Measurements from ENCODE around the gene ENPP7. TPM values are rescaled to one million over a fixed set of nuclear protein-coding genes. Genes with fewer than 3 reads are reported as not detected.

The ENPP7 gene
- polyA plus RNA-seq, 3 donors = 2.4 to 6.0 (median 2.4) TPM

DNA sequence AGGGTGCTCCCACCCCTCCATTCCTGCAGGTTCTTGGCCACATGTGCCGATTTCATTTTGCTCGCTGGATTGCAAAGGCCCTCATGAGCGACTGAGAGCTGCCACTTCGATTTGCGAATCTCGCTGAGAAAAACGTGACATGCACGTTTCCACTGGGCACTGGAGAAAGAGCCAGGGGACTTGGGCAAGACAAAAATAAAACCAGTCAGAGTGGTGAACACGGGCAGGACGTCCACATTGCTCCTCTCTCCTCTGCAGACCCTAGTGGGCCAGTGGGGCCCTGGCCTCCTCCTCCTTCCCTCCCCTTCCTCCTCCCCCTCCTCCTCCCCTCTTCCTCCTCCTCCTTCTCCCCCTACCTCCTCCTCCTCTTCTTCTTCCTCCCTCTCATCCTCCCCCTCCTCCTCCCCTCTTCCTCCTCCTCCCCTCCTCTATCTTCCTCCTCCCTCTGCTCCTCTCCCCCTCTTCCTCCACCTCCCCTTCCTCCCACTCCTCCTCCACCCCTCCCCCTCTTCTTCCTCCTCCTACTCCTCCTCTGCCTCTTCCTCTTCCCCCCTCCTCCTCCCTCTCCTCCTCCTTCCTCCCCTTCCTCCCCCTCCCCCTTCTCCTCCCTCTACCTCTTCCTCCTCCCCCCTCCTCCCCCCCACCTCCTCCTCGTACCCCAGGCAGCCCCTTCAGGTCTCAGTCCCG lies 28.1 kb upstream of the ENPP7 start:
- DNase-seq (ENCODE audit: low read depth in 3 of 3, low spot score in 2 of 3) = no peak

- DNase-seq (ENCODE audit: low read depth in 3 of 3, low spot score in 2 of 3) = no peak
Measured at GRCh38 chr17:79704691-79705090, 26.1 kb upstream of the ENPP7 start.

DNA sequence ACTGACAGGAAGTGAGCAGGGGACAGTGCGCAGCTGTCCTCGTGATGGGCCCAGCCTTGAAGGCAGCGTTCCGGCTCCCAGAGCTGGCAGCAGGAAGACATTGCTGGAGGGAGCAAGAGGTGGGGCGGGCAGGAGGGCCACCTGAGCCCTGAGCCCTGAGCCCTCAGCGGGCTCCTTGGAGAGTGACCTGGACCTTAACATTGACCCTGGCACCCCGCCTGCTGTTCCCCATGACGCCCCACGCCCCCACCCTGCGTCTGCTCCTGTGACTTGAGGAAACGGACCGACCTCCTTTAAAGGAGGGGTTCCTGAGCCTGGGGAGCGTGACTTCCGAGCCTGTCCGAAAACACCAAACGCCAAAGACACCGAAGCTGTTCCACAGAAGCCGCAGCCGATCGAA lies 25.1 kb upstream of the ENPP7 start:
- no peak for DNase-seq (ENCODE audit: low read depth in 3 of 3, low spot score in 2 of 3)

GRCh38 chr17:79706931-79707850 lies 23.6 kb upstream of the ENPP7 start:
- DNase-seq (ENCODE audit: low read depth in 3 of 3, low spot score in 2 of 3) = no peak

DNA sequence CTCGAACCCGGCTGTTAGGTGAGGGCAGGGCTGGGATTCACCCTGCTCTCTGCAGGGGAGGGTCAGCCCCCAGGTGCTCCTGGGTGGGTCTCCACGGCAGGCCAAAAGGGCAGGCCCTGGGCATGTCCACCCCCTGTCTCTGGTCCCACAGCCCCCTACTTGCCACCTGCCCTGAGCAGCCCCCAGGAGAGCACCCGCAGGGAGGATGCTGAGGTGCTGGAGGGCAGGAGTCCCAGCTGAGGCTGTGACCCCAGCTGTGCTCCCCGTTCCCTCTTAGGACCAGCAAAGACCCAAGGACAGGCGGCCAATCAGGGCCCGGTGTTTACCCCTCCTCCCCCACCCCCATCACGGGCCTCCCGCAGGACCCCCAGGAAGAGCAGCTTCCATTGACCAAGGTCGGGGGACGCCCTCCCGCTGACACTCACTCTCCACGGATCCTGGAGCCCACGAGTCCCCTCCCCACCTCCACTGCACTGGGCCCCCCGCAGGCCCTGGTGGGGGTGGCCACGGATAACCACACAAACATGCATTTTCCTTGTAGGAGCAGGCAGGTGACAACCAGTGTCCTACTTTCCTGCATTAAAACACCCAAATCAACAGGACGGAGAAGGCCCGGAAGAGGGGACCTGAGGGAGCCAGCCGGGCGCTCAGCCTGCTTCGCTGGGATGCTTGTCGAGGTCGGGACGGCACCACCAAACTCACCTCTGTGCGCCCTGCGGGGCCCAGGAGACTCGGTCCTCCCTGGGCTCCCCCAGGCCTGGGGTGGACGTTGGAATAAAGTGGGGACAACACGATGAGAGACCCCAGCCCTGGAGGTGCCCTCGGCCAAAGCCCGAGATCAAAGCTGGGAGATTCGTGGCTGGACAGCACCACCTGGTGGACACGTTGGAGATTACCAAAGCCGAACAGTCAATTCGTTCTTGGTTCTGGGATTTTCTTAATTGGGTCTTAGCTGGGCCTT lies 22.5 kb upstream of the ENPP7 start:
- DNase-seq (ENCODE audit: low read depth in 3 of 3, low spot score in 2 of 3) = peak in 1 of 3 donors; percentile 43

- no peak for DNase-seq (ENCODE audit: low read depth in 3 of 3, low spot score in 2 of 3)
Measured at GRCh38 chr17:79711715-79712305, 18.9 kb upstream of the ENPP7 start.

GRCh38 chr17:79713391-79713790 lies 17.4 kb upstream of the ENPP7 start:
- DNase-seq (ENCODE audit: low read depth in 3 of 3, low spot score in 2 of 3) = no peak

DNA sequence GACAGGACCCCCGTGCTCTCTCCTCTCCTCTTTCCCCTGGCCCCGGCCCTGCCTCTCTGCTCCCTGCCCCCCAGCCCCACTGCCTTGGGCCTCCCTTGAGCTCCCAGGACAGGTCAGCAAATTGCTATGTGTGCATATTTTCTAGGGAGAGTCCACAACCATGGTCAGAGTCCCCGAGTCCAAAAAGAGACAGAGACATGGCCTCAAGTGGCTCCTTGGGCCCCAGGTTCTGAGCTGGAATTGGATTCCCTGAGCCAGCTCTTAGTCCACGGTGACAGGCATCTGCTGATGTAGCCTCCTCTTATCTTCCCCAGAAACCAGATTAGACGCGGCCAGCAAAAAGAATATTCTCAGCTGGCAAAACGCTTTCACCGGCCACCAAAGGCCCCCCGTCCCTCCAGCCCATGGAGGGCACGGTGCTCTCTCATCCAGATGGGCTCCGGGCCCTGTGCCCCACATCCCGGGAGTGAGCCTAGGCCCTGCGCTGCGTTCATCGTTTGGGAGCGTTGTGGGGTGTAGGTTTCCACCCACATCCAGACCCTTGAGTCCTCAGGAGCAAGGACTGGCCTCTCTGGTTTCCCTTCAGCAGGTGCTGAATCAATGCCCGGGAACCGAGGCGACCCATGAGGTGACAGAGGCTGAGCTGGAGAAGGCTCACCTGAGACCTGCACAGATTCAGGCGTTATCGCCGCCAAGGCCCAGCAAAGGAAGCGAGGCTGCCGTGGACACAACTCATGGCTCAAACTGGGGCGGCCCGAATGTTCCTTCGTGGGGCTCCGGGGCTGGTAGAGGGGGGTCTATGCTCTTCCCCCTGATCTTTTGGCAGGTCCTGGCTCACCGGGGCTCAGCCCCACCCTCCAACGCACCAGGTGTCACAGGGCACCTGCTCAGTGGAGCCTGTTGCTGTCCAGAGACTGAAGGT lies 16.3 kb upstream of the ENPP7 start:
- DNase-seq (ENCODE audit: low read depth in 3 of 3, low spot score in 2 of 3) = no peak

- no peak for DNase-seq (ENCODE audit: low read depth in 3 of 3, low spot score in 2 of 3)
Measured at GRCh38 chr17:79715098-79715942, 15.4 kb upstream of the ENPP7 start.

GRCh38 chr17:79715943-79716797 lies 14.6 kb upstream of the ENPP7 start:
- DNase-seq (ENCODE audit: low read depth in 3 of 3, low spot score in 2 of 3) = no peak

DNA sequence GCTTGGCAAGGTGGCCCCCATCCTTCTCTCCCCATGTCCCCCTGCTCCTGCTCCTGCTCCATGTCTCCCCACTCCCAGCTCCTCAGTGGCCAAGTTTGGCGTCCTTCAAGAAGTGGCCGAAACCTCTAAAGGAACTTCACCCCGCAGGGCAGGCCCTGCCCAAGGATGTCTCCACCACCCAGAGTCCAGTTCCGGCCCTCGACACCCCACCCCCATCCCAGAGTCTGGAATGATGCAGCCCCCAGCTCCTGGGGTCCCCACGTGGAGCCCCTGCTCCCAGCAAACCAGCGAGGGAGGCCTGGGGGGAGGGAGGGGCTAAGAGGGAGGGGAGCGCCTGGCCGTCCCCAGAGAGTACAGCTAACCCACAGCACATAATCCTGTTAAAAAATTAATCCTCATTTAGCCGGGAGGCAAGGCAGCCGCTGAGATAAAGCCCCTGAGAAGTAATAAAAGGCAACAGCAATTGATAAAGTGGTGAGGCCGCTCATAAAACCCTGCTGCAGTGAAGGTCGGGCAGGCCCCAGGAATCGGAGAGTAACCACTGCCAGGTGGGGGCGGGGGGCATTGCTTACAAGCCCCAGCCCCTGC lies 9.9 kb upstream of the ENPP7 start:
- no peak for DNase-seq (ENCODE audit: low read depth in 3 of 3, low spot score in 2 of 3)

DNA sequence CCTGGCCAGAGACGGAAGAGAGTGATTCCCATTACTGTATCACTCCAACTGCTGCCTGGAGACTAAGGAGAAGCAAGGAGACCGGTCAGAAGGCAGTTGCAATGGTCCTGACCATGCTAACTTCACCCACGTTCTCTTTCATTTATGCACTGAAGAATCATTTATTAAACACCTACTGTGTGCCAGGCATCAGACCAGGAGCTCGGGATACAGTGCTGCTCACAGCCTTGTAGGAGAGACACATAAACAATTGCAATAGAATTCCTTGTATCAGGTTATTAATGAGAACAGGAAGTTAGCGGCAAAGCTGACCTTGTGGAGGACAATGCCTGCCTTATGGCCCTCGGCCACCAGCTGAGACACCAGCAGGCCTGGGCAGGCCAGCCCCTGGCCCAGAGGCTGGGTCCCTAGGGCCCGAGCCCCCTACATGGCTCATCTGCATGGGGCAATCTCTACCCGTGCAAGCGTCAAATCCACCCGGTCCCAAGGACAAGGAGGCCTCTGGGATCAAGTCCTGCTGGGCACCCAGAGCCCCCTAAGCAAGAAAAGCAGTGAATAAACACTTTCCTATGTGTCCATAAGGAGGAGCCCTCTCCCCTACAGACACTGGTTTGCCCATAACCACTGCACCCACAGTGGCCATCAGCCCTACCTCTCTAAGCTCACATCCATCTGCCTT lies 8.6 kb upstream of the ENPP7 start:
- DNase-seq (ENCODE audit: low read depth in 3 of 3, low spot score in 2 of 3) = no peak

DNA sequence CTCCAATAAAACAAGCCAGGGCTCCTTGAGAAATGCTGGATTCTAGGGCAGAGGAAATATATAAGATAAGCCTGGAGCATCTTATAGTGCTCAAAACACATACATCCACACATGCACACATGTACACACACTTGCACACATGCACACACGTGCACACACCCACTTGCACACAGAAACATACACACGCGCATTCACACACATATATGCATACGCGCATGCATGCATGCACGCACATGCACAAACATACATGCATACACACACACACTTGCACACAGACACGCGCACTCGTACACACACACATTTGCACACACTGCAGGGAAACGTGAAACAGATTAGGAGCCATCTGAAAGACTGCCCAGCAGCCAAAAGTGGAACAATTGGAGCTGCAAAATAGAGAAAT lies 8.0 kb upstream of the ENPP7 start:
- no peak for DNase-seq (ENCODE audit: low read depth in 3 of 3, low spot score in 2 of 3)

DNA sequence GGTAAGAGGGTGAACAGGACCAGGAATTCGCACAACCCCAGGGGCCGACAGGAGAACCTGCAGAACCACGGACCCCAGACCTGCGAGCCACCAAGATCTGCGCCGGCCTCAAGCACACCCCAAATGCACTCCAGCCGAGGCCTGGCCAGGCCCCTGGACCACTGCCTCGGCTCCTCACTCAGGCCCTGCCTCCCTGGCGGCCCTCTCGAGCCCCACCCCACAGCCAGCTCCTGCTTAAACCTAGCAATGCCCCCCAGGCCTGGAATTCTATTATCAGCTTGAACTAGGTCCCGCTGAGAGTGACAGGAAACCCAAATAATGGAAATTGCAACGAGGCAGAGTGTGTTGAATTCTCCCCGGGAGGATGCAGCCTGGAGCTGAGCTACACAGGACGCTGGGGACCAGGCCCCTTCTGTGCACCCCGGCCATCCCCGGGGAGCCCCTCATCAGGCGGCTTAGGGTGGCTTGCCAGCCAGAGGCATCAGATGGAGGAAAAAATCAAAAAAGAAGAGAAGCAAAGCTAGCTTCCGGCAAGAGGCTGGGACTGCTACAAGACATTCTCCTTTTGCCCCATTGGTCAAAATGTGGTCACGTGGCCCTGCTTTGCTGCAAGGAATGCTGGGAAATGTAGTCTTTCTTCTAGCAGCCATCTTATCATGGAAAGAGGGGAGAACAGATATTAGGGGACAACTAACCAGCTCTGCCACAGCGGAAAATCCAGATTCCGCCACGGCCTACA lies 2.4 kb upstream of the ENPP7 start:
- DNase-seq (ENCODE audit: low read depth in 3 of 3, low spot score in 2 of 3) = peak; percentile 78 to 89 (median 86)

DNA sequence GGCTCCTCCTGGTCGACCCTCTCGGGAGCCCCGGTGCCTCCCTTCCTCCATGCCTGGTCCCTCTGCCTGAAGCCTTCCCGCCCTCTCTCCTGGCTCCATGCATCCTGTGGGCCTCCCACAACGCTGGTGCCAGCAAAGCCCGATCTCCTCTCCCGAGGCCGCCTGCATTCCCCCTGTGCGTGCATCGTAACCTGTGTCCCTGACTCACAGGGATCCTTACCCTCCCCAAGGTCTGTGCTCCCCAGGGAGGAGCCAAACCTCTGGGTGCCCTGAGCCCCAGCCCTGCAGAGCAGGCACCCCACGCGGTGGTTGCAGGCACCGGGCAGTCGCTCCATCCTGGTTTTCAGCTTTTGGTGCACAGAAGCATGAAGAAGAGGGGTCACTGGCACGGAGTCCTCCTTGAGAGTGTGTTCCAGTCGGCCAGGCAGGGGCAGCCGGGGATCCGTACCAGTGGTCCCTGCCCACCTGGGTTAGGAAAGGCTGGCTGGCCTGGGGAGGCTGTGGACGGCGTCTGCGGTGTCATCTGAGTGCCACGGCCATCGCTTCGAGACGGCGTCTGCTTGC lies 1.8 kb upstream of the ENPP7 start:
- no peak for DNase-seq (ENCODE audit: low read depth in 3 of 3, low spot score in 2 of 3)

DNA sequence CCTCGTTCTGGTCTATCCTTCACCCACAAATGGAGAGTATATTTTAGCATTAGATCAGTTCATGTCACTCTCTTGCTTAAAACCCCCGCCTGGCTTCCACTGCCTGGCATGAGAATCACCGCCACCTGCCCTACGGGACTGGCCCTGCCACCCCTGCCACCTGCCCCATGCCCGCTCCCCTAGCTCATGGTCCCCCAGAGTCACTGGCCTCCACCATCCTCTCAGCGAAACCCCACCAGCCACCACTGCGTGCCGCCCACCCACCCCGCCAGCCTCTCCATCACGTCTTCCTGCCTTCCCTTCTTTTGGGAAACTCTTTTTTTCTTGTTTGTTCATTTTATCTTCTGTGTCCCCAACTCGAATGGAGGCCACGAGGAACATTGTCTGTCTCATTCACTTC lies 982 bp upstream of the ENPP7 start:
- DNase-seq (ENCODE audit: low read depth in 3 of 3, low spot score in 2 of 3) = no peak

Data from right renal cortex interstitium (tissue), 3 donors.